Measurements from ENCODE around the gene MGAT5.

The MGAT5 gene

GRCh38 chr2:134410006-134410405 lies 156.1 kb downstream of the MGAT5 start:
- TF ChIP-seq, protein P1, sequence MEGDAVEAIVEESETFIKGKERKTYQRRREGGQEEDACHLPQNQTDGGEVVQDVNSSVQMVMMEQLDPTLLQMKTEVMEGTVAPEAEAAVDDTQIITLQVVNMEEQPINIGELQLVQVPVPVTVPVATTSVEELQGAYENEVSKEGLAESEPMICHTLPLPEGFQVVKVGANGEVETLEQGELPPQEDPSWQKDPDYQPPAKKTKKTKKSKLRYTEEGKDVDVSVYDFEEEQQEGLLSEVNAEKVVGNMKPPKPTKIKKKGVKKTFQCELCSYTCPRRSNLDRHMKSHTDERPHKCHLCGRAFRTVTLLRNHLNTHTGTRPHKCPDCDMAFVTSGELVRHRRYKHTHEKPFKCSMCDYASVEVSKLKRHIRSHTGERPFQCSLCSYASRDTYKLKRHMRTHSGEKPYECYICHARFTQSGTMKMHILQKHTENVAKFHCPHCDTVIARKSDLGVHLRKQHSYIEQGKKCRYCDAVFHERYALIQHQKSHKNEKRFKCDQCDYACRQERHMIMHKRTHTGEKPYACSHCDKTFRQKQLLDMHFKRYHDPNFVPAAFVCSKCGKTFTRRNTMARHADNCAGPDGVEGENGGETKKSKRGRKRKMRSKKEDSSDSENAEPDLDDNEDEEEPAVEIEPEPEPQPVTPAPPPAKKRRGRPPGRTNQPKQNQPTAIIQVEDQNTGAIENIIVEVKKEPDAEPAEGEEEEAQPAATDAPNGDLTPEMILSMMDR (IDR thresholded peaks at IDR 0.05; ENCODE audit: low read depth, low read length): no peak
- DNase-seq (ENCODE audit: low read depth in 2 of 2): no peak
- no peak overlapping the region for H3K4me3 ChIP-seq (replicated peaks in 1 of 2; ENCODE audit: low read depth in 2 of 2, low read length in 2 of 2)

DNA sequence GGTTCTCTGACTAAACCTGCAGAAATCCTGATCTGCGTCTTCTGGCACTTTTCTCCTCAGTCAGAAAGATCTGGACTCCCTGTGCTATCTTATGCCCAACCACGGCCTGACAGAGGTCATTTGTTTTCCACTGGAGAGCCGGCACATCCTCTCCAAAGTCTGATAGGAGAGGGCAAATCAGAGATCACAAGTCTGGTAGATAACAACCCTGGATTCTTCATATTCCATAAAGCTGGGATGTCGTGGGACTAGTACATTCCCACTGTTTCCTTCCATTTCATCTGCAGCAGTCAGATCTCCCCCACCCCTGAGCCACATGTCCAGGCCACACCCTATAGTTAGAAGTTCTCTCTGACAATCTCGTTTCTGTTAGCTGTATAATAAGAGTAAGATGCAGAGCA lies 157.0 kb downstream of the MGAT5 start:
- DNase-seq (ENCODE audit: low read depth in 2 of 2): peak; percentile 36 to 59
- TF ChIP-seq, protein P1 (IDR thresholded peaks at IDR 0.05; ENCODE audit: low read depth, low read length): no peak
- no peak overlapping the region for H3K4me3 ChIP-seq (replicated peaks in 1 of 2; ENCODE audit: low read depth in 2 of 2, low read length in 2 of 2)

DNA sequence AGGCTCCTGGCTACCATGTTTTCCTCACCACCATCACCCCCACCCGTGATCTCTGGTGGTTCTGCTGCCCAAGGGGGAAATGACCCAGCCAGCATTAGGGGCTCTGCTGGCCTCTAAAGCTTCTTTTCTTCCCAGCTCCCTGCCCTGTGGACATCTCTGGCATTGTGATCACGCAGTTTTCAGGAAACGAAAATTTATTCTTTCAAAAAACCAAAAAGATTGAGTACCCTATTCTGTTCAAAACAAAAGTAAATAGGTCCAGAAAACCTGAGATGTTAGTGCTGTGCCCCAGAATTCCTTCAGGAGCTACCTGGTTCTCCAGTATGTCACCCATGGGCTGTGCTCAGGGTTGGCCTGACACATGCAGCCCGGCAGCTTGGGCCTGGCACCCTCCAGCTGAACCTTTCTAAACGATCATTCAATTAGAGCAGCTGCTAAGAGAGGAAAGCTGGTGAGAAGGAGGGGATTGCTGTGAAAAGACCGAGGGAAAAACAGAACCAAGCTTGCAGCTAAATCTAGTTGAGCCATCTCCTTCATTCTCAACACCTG lies 157.5 kb downstream of the MGAT5 start:
- TF ChIP-seq, protein P1 (IDR thresholded peaks at IDR 0.05; ENCODE audit: low read depth, low read length): no peak
- DNase-seq (ENCODE audit: low read depth in 2 of 2): no peak

GRCh38 chr2:134411828-134412638 lies 158.2 kb downstream of the MGAT5 start:
- H3K4me3 ChIP-seq (replicated peaks in 1 of 2; ENCODE audit: low read depth in 2 of 2, low read length in 2 of 2): no peak overlapping the region
- TF ChIP-seq, protein P1 (IDR thresholded peaks at IDR 0.05; ENCODE audit: low read depth, low read length): peak; percentile 81
- DNase-seq (ENCODE audit: low read depth in 2 of 2): peak; percentile 88

More for the DNA sequence above, 157.5 kb downstream of the MGAT5 start:
- no peak overlapping the region for H3K4me3 ChIP-seq (replicated peaks in 1 of 2; ENCODE audit: low read depth in 2 of 2, low read length in 2 of 2)

DNA sequence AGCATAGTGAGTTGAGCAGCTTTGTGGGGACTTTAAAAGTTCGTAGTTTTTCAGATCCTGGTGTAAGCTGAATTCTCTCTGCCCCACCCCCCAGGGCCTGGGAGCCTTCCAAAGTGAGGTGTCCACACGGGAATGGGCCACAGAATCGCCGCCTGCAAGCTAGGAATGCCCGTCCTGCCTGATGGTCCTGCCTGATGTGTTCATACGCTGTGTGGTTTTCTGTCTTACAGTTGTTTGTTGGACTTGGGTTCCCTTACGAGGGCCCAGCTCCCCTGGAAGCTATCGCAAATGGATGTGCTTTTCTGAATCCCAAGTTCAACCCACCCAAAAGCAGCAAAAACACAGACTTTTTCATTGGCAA lies 158.7 kb downstream of the MGAT5 start:
- no peak overlapping the region for H3K4me3 ChIP-seq (replicated peaks in 1 of 2; ENCODE audit: low read depth in 2 of 2, low read length in 2 of 2)
- TF ChIP-seq, protein P1 (IDR thresholded peaks at IDR 0.05; ENCODE audit: low read depth, low read length): no peak

GRCh38 chr2:134413430-134413829 lies 159.6 kb downstream of the MGAT5 start:
- TF ChIP-seq, protein P1 (IDR thresholded peaks at IDR 0.05; ENCODE audit: low read depth, low read length): no peak
- H3K4me3 ChIP-seq (replicated peaks in 1 of 2; ENCODE audit: low read depth in 2 of 2, low read length in 2 of 2): no peak overlapping the region
- DNase-seq (ENCODE audit: low read depth in 2 of 2): no peak

More for the DNA sequence above, 158.7 kb downstream of the MGAT5 start:
- no peak for DNase-seq (ENCODE audit: low read depth in 2 of 2)

Data from cardiac fibroblast (primary cell).